Measurements from ENCODE around the gene OR1S1.
"Not testable (repeated sequence)": the region's sequence is repeated elsewhere in the genome, so short reads cannot be mapped to it uniquely, and the experiment has no call there.

OR1S1 gene

GRCh38 chr11:58212420-58212819 is at the start of gene OR1S1:
TSS of gene OR1S1 (plus strand) at chr11:58212720.
- in situ Hi-C loops (cut with HindIII; ENCODE audit: low sequenced_read_pairs): not testable (repeated sequence)

GRCh38 chr11:58164389-58164788 is 48.1 kb upstream of the OR1S1 start:
- in situ Hi-C loops (cut with HindIII; ENCODE audit: low sequenced_read_pairs): no loop called here

- in situ Hi-C loops (cut with HindIII; ENCODE audit: low sequenced_read_pairs): no loop called here
Observed at GRCh38 chr11:58164990-58165389, 47.5 kb upstream of the OR1S1 start.

DNA sequence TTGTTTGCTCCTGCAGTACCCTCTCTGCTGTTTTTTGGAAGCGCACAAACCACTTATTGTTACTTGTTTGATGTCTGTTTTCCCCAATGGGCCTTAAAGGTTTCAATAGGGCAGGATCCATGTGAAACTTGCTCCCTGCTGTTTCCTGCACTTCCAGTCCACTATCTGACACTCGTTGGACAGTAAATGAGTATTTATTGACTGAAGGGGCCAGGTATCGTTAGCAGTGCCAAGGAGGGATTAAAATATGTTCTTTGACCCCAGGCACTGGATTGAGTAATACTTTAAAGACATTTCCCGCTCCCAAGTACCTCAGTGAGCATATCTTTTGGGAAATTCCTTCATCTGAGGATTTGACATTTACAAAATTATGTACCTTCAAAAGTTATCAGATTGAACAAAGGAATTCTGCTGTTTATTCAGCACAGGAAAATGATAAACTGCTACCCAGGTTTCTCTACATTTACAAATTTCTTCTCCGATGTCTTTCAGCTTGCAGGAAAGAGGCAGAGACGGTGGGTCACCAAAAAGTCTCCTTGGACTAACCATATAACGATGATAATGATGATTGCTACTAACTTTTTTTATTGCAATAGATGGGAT is 46.9 kb upstream of the OR1S1 start:
- in situ Hi-C loops (cut with HindIII; ENCODE audit: low sequenced_read_pairs): no loop called here

DNA sequence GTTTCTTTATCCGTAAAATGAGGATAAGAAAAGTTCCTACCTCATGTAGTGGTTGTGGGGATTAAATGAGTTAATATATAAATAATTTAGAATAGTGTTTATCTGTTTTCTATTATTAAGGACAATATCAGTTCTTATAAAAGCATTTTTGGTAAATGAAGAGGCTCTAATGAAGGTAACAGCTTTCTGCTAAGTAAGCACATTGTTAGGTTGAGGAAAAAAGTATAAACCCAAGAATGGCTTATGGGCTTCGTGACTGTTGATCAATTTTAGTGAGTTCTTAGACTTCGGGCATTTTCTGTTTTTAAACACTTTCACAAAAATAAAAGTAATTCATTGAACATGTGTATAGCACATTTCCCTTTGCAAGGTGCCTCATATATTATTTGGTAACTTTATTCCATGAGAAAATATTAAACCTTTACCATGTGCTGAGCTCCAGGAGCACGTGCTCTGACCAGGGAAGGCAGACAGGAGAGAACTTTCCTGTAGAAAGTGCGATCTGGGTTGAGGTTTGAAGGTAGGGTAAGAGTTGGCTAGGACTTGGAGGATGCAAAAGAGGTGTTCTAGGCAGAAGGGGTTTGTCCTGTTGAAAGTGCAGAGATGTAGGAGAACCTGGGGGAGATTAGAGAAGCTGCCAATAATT is 35.0 kb upstream of the OR1S1 start:
- in situ Hi-C loops (cut with HindIII; ENCODE audit: low sequenced_read_pairs): no loop called here

DNA sequence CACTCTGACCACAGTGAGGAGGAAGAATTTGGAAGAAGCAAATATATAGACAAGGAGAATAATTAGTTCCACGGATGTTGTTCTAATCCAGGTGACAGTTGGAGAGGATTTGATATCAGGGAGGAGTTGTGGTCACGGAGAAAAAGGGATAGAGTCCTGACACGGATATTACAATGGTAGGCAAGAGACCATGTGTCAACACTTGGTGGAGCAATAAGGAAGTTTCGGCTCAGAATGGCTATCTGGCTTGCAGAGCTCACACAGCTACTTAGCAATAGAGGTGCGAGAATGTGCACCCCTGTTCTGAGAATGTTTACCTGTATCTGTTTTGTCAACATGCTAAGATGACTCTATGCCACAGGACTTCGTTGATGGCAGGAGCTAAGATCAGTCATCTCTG is 34.1 kb upstream of the OR1S1 start:
- in situ Hi-C loops (cut with HindIII; ENCODE audit: low sequenced_read_pairs): no loop called here

DNA sequence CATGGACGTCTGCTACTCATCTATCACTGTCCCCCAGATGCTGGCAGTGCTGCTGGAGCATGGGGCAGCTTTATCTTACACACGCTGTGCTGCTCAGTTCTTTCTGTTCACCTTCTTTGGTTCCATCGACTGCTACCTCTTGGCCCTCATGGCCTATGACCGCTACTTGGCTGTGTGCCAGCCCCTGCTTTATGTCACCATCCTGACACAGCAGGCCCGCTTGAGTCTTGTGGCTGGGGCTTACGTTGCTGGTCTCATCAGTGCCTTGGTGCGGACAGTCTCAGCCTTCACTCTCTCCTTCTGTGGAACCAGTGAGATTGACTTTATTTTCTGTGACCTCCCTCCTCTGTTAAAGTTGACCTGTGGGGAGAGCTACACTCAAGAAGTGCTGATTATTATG is 32.9 kb upstream of the OR1S1 start:
- in situ Hi-C loops (cut with HindIII; ENCODE audit: low sequenced_read_pairs): no loop called here

- in situ Hi-C loops (cut with HindIII; ENCODE audit: low sequenced_read_pairs): no loop called here
Observed at GRCh38 chr11:58186938-58187337, 25.6 kb upstream of the OR1S1 start.

DNA sequence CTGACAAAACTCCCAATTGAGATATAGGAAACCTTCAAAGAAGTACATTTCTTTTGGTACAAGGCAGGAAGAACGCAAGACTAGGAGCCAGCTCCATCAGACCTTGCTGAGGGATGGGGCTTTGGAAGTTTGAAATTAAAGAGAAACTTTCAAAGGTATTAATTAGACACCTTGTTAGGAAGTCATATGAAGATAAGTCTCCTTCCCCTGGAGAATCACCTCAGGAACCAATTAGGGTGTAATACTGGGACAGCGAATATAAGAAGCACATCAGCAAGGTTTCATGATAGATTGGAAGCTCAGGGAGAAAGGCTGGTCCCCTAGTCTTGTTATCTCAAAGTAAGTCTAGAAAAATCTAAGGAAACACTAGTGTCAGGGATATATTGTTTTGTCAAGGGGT is 23.8 kb upstream of the OR1S1 start, which contains the start of gene OR9Q2:
OR9Q2 (plus strand) TSS at position 301 of the 400 bp plus-strand sequence. CDS start 1,421 bp downstream, outside the sequence.
- in situ Hi-C loops (cut with HindIII; ENCODE audit: low sequenced_read_pairs): no loop called here

- in situ Hi-C loops (cut with HindIII; ENCODE audit: low sequenced_read_pairs): no loop called here
Observed at GRCh38 chr11:58192229-58192628, 20.3 kb upstream of the OR1S1 start.

- in situ Hi-C loops (cut with HindIII; ENCODE audit: low sequenced_read_pairs): no loop called here
Observed at GRCh38 chr11:58193391-58193790, 19.1 kb upstream of the OR1S1 start.

DNA sequence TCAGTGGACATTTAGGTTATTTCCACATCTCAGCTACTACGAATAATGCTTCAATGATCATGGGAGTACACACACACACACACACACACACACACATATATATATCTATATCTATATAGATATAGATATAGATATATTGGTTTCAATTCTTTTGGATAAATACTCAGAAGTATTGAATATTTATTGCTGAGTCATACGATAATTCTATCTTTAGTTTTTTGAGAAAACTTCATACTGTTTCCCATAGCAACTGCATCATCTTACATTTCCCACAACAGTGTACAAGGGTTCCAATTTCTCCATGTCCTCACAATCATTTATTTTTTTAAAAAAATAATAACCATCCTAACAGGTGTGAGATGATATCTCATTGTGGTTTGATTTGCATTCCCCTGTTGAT is 16.6 kb upstream of the OR1S1 start:
- in situ Hi-C loops (cut with HindIII; ENCODE audit: low sequenced_read_pairs): no loop called here

GRCh38 chr11:58199271-58199670 is 13.2 kb upstream of the OR1S1 start:
- in situ Hi-C loops (cut with HindIII; ENCODE audit: low sequenced_read_pairs): no loop called here

DNA sequence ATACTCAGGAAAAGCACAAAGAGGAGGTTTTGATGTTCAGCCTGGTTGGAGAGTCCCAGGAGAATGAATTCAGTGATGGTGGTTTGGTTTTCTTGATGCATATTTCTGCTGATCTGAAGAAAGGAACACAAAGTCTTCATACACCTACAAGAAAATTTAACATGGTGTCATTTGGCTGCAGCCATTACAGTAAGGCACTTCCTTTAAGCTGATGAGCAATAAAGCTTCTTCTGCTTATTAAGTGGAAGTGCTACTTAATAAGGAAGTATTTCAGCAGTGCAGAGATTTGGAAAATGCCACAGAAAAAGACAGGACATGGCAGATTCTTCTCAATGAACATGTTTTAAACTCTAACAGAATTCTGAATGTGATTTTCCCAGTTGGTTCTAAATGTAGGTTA is 8.5 kb upstream of the OR1S1 start, which contains the start of gene OR1S2:
OR1S2 (minus strand) TSS at position 101 of the 400 bp plus-strand sequence; CDS start at position 101, 0 bp downstream.
- in situ Hi-C loops (cut with HindIII; ENCODE audit: low sequenced_read_pairs): no loop called here

DNA sequence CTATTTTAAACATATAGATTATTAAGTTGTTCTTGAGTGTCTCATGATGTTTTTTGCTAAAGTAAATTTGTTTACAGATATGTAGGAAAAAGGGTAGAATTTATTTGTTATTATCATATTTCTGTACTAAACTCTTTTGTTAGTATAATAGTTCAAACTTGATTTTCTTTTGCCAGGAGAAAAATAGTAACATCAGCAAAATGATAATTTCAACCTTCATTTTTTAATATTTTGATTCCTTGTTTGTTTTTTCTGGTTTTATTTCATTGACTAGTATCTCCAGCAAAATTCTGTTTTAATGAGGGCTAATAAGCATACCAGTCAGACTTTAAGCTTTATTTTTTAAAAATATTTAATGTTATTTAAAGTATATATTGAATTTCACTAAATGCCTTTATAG is 4.0 kb downstream of the OR1S1 start:
- in situ Hi-C loops (cut with HindIII; ENCODE audit: low sequenced_read_pairs): no loop called here

GRCh38 chr11:58222721-58223120 is 10.2 kb downstream of the OR1S1 start:
- in situ Hi-C loops (cut with HindIII; ENCODE audit: low sequenced_read_pairs): no loop called here

GRCh38 chr11:58227956-58228615 is 15.6 kb downstream of the OR1S1 start:
- in situ Hi-C loops (cut with HindIII; ENCODE audit: low sequenced_read_pairs): no loop called here

GRCh38 chr11:58243954-58244353 is 31.4 kb downstream of the OR1S1 start:
- in situ Hi-C loops (cut with HindIII; ENCODE audit: low sequenced_read_pairs): no loop called here

- in situ Hi-C loops (cut with HindIII; ENCODE audit: low sequenced_read_pairs): no loop called here
Observed at GRCh38 chr11:58254936-58255335, 42.4 kb downstream of the OR1S1 start.

DNA sequence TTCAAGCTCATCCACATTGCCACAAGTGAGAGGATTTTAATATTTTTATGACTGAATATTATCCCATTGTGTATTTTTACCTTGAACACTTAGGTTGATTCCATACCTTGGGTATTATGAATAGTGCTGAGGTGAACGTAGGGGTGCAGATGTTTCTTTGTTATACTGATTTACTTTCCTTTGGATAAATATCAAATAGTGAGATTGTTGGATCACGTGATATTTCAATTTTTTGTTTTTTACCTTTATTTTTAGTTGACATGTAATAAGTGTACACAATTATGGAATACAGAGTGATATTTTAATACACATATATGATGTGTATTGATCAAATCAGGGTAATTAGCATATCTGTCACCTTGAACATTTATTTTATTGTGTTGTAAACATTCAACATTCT is 47.5 kb downstream of the OR1S1 start:
- in situ Hi-C loops (cut with HindIII; ENCODE audit: low sequenced_read_pairs): no loop called here

Data from endothelial cell of hepatic sinusoid (primary cell).